Chondrocyte (in vitro differentiated cells): ENCODE results near the gene ZNF775. TPM values are rescaled to one million over a fixed set of nuclear protein-coding genes. Genes with fewer than 3 reads are reported as not detected.
A peak's percentile ranks its signal among the peaks of the same experiment; 100 is the strongest.

ENCODE experiments used
- DNase-seq: peaks from one replicate; pipeline ENCODE4 v3.0.0; 2021; ENCODE audit warnings: mixed read lengths, low spot score
- H3K27ac Mint-ChIP-seq: one replicate; pipeline ENCODE4 v1.8.0; 2021; ENCODE audit warnings: mild to moderate bottlenecking, moderate library complexity, mixed read lengths; ENCODE audit not compliant: unreplicated experiment
- H3K27me3 Mint-ChIP-seq: 2 replicates; pipeline ENCODE4 v1.8.0; 2021; ENCODE audit warnings: low read depth, mixed read lengths
- H3K36me3 Mint-ChIP-seq: 2 replicates; pipeline ENCODE4 v1.8.0; 2021; ENCODE audit warnings: low read depth, mixed read lengths
- H3K4me1 Mint-ChIP-seq: 2 replicates; pipeline ENCODE4 v1.8.0; 2021; ENCODE audit warnings: low read depth, mild to moderate bottlenecking, mixed read lengths
- H3K4me3 Mint-ChIP-seq: one replicate; pipeline ENCODE4 v1.8.0; 2021; ENCODE audit warnings: mild to moderate bottlenecking, moderate library complexity, mixed read lengths; ENCODE audit not compliant: unreplicated experiment
- H3K9me3 Mint-ChIP-seq: 2 replicates; pipeline ENCODE4 v1.8.0; 2021; ENCODE audit warnings: low read depth, mixed read lengths
- total RNA-seq: library from RNA; stranded (reverse); gene quantifications from 3 replicates; pipeline ENCODE4 v1.2.1, GENCODE V29; 2021
- TF ChIP-seq, protein P1 (sequence below): fragments of 200-600 bp; sonication (generic); IDR thresholded peaks from 2 replicates; pipeline ENCODE4 v1.5.0; 2021; ENCODE audit warnings: antibody characterized with exemption, mild to moderate bottlenecking, moderate library complexity

ZNF775 gene
- total RNA-seq, 1 donor from 2014 or later, result 6.0 TPM

GRCh38 chr7:150380463-150380862 lies 1.3 kb downstream of the ZNF775 start:
- Mint-ChIP-seq H3K27me3 (no peaks in the 10 kb centered on the region), H3K27ac (no peak overlapping the region), H3K4me1 (peaks cover 34% of the 10 kb centered on the region), H3K36me3 (no peaks in the 10 kb centered on the region), H3K9me3 (no peaks in the 10 kb centered on the region), H3K4me3 (peak overlapping the region; percentile 94)
- no peak for DNase-seq
- TF ChIP-seq, protein P1, sequence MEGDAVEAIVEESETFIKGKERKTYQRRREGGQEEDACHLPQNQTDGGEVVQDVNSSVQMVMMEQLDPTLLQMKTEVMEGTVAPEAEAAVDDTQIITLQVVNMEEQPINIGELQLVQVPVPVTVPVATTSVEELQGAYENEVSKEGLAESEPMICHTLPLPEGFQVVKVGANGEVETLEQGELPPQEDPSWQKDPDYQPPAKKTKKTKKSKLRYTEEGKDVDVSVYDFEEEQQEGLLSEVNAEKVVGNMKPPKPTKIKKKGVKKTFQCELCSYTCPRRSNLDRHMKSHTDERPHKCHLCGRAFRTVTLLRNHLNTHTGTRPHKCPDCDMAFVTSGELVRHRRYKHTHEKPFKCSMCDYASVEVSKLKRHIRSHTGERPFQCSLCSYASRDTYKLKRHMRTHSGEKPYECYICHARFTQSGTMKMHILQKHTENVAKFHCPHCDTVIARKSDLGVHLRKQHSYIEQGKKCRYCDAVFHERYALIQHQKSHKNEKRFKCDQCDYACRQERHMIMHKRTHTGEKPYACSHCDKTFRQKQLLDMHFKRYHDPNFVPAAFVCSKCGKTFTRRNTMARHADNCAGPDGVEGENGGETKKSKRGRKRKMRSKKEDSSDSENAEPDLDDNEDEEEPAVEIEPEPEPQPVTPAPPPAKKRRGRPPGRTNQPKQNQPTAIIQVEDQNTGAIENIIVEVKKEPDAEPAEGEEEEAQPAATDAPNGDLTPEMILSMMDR, result no peak

- H3K36me3 Mint-ChIP-seq, result no peaks in the 10 kb centered on the region
- no peaks in the 10 kb centered on the region for H3K27me3 Mint-ChIP-seq
- peaks cover 29% of the 10 kb centered on the region for H3K4me1 Mint-ChIP-seq
- no peaks in the 10 kb centered on the region for H3K9me3 Mint-ChIP-seq
- DNase-seq, result no peak
- H3K27ac Mint-ChIP-seq, result no peak overlapping the region
- no peak overlapping the region for H3K4me3 Mint-ChIP-seq
- TF ChIP-seq, protein P1, result no peak
These were observed 2.0 kb downstream of the ZNF775 start for GRCh38 chr7:150381096-150381495.

DNA sequence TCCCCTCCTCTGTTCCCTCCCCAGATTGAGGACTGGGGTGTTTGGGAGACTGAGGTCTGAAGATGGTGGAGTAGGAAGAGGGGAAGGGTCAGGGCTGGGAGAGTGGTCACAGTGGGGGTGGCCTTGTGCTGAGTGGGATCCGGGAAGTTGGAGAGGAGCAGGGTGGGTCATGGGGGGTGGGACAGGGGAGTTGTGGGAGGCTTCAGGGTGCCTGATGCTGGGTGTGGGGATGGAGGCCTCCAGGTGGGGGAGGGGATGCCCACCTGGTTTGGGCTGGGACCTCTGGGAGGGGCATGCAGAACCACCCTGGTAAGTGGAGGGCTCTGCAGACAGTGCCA lies 2.6 kb downstream of the ZNF775 start:
- no peaks in the 10 kb centered on the region for H3K27me3 Mint-ChIP-seq
- no peaks in the 10 kb centered on the region for H3K36me3 Mint-ChIP-seq
- H3K27ac Mint-ChIP-seq, result no peak overlapping the region
- no peak overlapping the region for H3K4me3 Mint-ChIP-seq
- TF ChIP-seq, protein P1, result no peak
- H3K9me3 Mint-ChIP-seq, result no peaks in the 10 kb centered on the region
- peaks cover 27% of the 10 kb centered on the region for H3K4me1 Mint-ChIP-seq
- no peak for DNase-seq

- DNase-seq, result no peak
- TF ChIP-seq, protein P1, result no peak
- Mint-ChIP-seq H3K9me3 (no peaks in the 10 kb centered on the region), H3K4me1 (peaks cover 27% of the 10 kb centered on the region), H3K4me3 (no peak overlapping the region), H3K36me3 (no peaks in the 10 kb centered on the region), H3K27ac (no peak overlapping the region), H3K27me3 (no peaks in the 10 kb centered on the region)
These were observed 3.2 kb downstream of the ZNF775 start for GRCh38 chr7:150382123-150382843.

- Mint-ChIP-seq H3K27ac (no peak overlapping the region), H3K4me3 (no peak overlapping the region), H3K27me3 (no peaks in the 10 kb centered on the region), H3K36me3 (no peaks in the 10 kb centered on the region), H3K4me1 (peaks cover 22% of the 10 kb centered on the region), H3K9me3 (no peaks in the 10 kb centered on the region)
- TF ChIP-seq, protein P1, result no peak
- no peak for DNase-seq
These were observed 3.7 kb downstream of the ZNF775 start for GRCh38 chr7:150382844-150383225.
